Hepatocyte (in vitro differentiated cells): ENCODE data around the gene KCNE3. TPM values are rescaled to one million over a fixed set of nuclear protein-coding genes. Genes with fewer than 3 reads are reported as not detected.

ENCODE experiments used
- DNase-seq: peaks from one replicate; pipeline ENCODE4 v3.0.0-alpha.2; 2016; ENCODE audit warnings: low spot score
- H2AFZ ChIP-seq: fragments of 200-600 bp; sonication (generic); 2 replicates; pipeline ENCODE4 v1.6.0; 2016; ENCODE audit warnings: antibody characterized with exemption, mild to moderate bottlenecking
- H3K27ac ChIP-seq: fragments of 200-600 bp; sonication (generic); 2 replicates; pipeline ENCODE4 v1.5.1; 2016; ENCODE audit warnings: mild to moderate bottlenecking
- H3K27me3 ChIP-seq: fragments of 200-600 bp; sonication (generic); 2 replicates; pipeline ENCODE4 v1.6.1; 2016
- H3K36me3 ChIP-seq: fragments of 200-600 bp; sonication (generic); replicated peaks from 2 replicates; pipeline ENCODE4 v1.5.1; 2016; ENCODE audit warnings: low read depth; ENCODE audit not compliant: insufficient read depth
- H3K4me1 ChIP-seq: fragments of 200-600 bp; sonication (generic); 2 replicates; pipeline ENCODE4 v1.5.1; 2016; ENCODE audit warnings: mild to moderate bottlenecking, moderate library complexity; ENCODE audit not compliant: insufficient read depth
- H3K4me2 ChIP-seq: fragments of 200-600 bp; sonication (generic); 2 replicates; pipeline ENCODE4 v1.6.0; 2016
- H3K4me3 ChIP-seq: fragments of 200-600 bp; sonication (generic); 2 replicates; pipeline ENCODE4 v1.5.1; 2016; ENCODE audit warnings: mild to moderate bottlenecking
- H3K79me2 ChIP-seq: fragments of 200-600 bp; sonication (generic); 2 replicates; pipeline ENCODE4 v1.6.0; 2017; ENCODE audit warnings: mild to moderate bottlenecking
- H3K9me2 ChIP-seq: fragments of 200-600 bp; sonication (generic); replicated peaks from 2 replicates; pipeline ENCODE4 v1.6.0; 2017; ENCODE audit warnings: mild to moderate bottlenecking; ENCODE audit not compliant: insufficient read depth
- H3K9me3 ChIP-seq: fragments of 200-600 bp; sonication (generic); 2 replicates; pipeline ENCODE4 v1.5.1; 2016; ENCODE audit warnings: low read depth, mild to moderate bottlenecking
- H4K20me1 ChIP-seq: fragments of 200-600 bp; sonication (generic); 2 replicates; pipeline ENCODE4 v1.6.0; 2016; ENCODE audit warnings: mild to moderate bottlenecking; ENCODE audit not compliant: insufficient read depth, poor library complexity, severe bottlenecking
- EZH2 ChIP-seq: fragments of 200-600 bp; sonication (generic); IDR thresholded peaks from 2 replicates; pipeline ENCODE4 v1.6.1; 2016; ENCODE audit warnings: antibody characterized with exemption, mild to moderate bottlenecking, borderline replicate concordance
- EZH2phosphoT487 ChIP-seq: fragments of 200-600 bp; sonication (generic); IDR thresholded peaks from one replicate; pipeline ENCODE4 v1.6.1; 2018; ENCODE audit warnings: antibody characterized with exemption, mild to moderate bottlenecking, low read depth, moderate library complexity; ENCODE audit not compliant: unreplicated experiment, severe bottlenecking
- WGBS: methylation state at CpG from one replicate; pipeline ENCODE4 v1.1.6; 2016; ENCODE audit warnings: low lambda C conversion rate; ENCODE audit errors: missing lambda C conversion rate; 5-methylcytosine and 5-hydroxymethylcytosine counted together
- polyA plus RNA-seq: library from polyadenylated mRNA; unstranded; fragments of >200 nt; fragmentation: Nextera tagmentation; extraction: Ambion mirVana; gene quantifications from 2 replicates; pipeline ENCODE4 v1.2.1, GENCODE V29; 2016
- total RNA-seq: library from RNA; depleted of rRNA; stranded (reverse); fragments of >200 nt; gene quantifications from 2 replicates; pipeline ENCODE4 v1.2.3, GENCODE V29; 2014
- TF ChIP-seq, protein P1 (sequence below): fragments of 200-600 bp; sonication (generic); IDR thresholded peaks from 2 replicates; pipeline ENCODE4 v1.5.1; 2016; ENCODE audit warnings: antibody characterized with exemption, mild to moderate bottlenecking; ENCODE audit not compliant: poor library complexity

KCNE3 gene
- total and polyA plus RNA-seq, 2 experiments from 2014 or later = 8.7 to 18.6 TPM

DNA sequence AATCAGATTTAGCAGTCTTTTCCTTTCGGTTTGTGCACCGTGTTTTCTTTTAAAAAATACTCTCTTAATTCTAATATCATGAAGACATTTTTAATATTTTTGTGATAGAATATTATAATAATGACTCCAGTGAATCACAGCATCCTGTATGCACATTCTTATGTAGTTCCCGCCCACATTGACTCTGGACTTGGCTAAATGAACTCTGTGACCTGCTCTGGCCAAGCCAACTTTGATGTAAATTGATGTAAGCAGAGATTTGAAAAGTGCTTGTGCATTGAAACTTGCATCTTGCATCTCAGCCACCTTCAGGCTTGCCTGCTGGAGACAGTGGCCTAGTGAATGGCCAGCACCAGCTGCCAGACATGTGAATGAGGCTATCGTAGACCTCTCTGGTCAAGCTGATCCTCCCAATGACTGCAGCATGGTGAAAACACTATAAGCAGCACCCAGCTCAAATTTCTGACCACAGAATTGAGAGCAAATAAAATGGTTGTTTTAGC lies 39.9 kb downstream of the KCNE3 start:
- Histone ChIP-seq H3K36me3 (no peaks in the 10 kb centered on the region), H3K4me3 (no peak overlapping the region), H3K27ac (no peak overlapping the region), H3K9me2 (no peaks in the 10 kb centered on the region), H3K4me2 (no peak overlapping the region), H2AFZ (no peak overlapping the region), H4K20me1 (no peaks in the 10 kb centered on the region), H3K79me2 (no peaks in the 10 kb centered on the region), H3K9me3 (no peaks in the 10 kb centered on the region), H3K4me1 (no peaks in the 10 kb centered on the region), H3K27me3 (no peaks in the 10 kb centered on the region)
- WGBS = 95% methylated on average over 4 of the region's 4 CpGs
- DNase-seq = no peak
- TF ChIP-seq EZH2 (no peak), EZH2phosphoT487 (no peak)
- TF ChIP-seq, protein P1, sequence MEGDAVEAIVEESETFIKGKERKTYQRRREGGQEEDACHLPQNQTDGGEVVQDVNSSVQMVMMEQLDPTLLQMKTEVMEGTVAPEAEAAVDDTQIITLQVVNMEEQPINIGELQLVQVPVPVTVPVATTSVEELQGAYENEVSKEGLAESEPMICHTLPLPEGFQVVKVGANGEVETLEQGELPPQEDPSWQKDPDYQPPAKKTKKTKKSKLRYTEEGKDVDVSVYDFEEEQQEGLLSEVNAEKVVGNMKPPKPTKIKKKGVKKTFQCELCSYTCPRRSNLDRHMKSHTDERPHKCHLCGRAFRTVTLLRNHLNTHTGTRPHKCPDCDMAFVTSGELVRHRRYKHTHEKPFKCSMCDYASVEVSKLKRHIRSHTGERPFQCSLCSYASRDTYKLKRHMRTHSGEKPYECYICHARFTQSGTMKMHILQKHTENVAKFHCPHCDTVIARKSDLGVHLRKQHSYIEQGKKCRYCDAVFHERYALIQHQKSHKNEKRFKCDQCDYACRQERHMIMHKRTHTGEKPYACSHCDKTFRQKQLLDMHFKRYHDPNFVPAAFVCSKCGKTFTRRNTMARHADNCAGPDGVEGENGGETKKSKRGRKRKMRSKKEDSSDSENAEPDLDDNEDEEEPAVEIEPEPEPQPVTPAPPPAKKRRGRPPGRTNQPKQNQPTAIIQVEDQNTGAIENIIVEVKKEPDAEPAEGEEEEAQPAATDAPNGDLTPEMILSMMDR = no peak

DNA sequence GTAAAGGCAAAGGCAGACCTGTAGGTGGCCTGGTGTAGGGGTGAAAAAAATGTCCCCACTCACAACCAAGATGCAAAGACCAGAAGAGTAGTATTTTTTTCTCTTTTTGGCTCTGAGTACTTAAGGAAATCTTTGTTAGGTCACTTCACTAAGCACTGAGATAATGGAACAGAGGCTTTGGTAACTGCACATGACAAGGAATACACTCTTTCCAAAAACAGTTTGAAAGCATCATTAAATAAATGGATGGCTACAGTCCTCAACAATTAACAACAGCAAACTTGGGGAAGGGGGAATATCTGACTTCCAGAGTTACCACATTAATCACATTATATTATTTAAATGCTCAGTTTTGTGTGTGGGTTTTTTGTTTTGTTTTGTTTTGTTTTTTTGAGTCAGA lies 42.2 kb downstream of the KCNE3 start:
- H3K36me3 ChIP-seq = no peaks in the 10 kb centered on the region
- TF ChIP-seq, protein P1 = no peak
- TF ChIP-seq EZH2 (no peak), EZH2phosphoT487 (no peak)
- H3K9me2 ChIP-seq = no peaks in the 10 kb centered on the region
- DNase-seq = no peak
- no peaks in the 10 kb centered on the region for H3K27me3 ChIP-seq
- H2AFZ ChIP-seq = no peak overlapping the region
- H3K27ac ChIP-seq = no peak overlapping the region
- H4K20me1 ChIP-seq = no peaks in the 10 kb centered on the region
- no peaks in the 10 kb centered on the region for H3K4me1 ChIP-seq
- H3K9me3 ChIP-seq = no peaks in the 10 kb centered on the region
- no peak overlapping the region for H3K4me3 ChIP-seq
- H3K4me2 ChIP-seq = no peak overlapping the region
- H3K79me2 ChIP-seq = no peaks in the 10 kb centered on the region

DNA sequence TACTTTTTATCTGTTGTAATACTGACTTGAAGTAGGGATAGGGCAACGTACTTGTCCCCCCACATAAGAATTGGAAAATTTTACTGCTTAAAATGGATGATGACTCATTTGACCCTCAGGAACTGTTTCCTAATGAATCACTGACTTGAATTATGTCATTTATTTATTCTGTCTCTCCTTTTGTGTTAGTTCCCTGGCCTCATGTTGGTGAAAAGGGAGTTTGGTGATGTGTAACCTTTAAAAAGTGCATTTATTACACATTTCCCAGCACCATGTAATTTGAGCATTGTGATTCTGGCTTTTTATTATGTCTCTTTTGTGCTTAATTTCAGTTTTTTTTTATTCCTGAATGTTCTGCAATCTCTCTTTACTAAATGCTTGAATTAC lies 48.8 kb downstream of the KCNE3 start:
- H3K79me2 ChIP-seq = no peaks in the 10 kb centered on the region
- H3K36me3 ChIP-seq = no peaks in the 10 kb centered on the region
- H3K27ac ChIP-seq = peak overlapping the region; percentile 15
- no peak overlapping the region for H3K4me2 ChIP-seq
- H2AFZ ChIP-seq = no peak overlapping the region
- H3K4me3 ChIP-seq = no peak overlapping the region
- H3K9me2 ChIP-seq = no peaks in the 10 kb centered on the region
- H3K9me3 ChIP-seq = no peaks in the 10 kb centered on the region
- WGBS = 40% methylated on average over 1 of the region's 1 CpG
- H4K20me1 ChIP-seq = no peaks in the 10 kb centered on the region
- TF ChIP-seq EZH2 (no peak), EZH2phosphoT487 (no peak)
- TF ChIP-seq, protein P1 = no peak
- DNase-seq = peak; percentile 19
- peaks cover 10% of the 10 kb centered on the region for H3K4me1 ChIP-seq
- H3K27me3 ChIP-seq = no peaks in the 10 kb centered on the region

DNA sequence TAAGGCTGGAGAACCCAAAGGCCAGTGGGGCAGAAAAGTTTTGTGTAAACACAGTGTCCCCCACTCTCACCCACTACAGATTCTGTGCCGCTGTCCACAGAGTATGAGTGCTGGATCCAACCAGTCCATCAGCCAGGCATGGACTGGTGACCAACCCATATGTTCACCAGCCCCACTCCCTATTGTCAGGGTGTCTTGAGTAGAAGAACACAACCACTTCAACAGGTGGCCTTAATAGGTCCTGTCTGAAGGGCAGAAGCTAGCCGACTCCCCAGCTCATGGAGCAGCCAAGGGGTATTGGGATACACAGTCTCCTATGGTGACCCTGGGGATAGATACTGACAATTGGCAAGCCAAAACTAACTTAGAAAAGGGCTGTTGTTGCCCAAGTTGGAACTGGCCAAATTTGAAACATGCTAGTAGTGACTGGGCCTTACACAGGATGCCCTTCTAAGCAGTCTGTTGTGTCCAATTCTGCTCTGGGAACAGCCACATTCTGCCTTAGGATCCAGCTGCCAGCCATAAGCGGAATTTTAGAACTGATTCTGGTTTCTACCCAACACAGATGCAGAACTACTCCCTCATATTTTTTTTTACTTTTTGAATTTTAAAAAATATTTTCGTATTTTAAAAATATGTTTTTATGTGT lies 49.4 kb downstream of the KCNE3 start:
- Histone ChIP-seq H3K9me3 (no peaks in the 10 kb centered on the region), H3K36me3 (no peaks in the 10 kb centered on the region), H3K27me3 (no peaks in the 10 kb centered on the region), H3K4me3 (no peak overlapping the region), H3K27ac (peak overlapping the region; percentile 63), H3K79me2 (no peaks in the 10 kb centered on the region), H3K4me2 (no peak overlapping the region), H2AFZ (no peak overlapping the region), H4K20me1 (no peaks in the 10 kb centered on the region), H3K4me1 (peaks cover 10% of the 10 kb centered on the region), H3K9me2 (no peaks in the 10 kb centered on the region)
- 92% methylated on average over 4 of the region's 4 CpGs for WGBS
- DNase-seq = peak; percentile 10
- TF ChIP-seq EZH2 = no peak
- TF ChIP-seq EZH2phosphoT487 = no peak
- TF ChIP-seq, protein P1 = no peak
